OCI-LY3 (cell line): ENCODE measurements around the gene CDK11A.
A peak's percentile ranks its signal among the peaks of the same experiment; 100 is the strongest.
"Not testable (repeated sequence)": the region's sequence is repeated elsewhere in the genome, so short reads cannot be mapped to it uniquely, and the experiment has no call there.

Experiments used
- H2AFZ ChIP-seq: fragments of 200-600, 300-600 bp; shearing (Covaris generic); 2 replicates; pipeline ENCODE4 v1.6.0; 2014; ENCODE audit warnings: antibody characterized with exemption, low read depth, low read length
- H3K27ac ChIP-seq: fragments of 200-600, 300-600 bp; sonication (generic); 2 replicates; pipeline ENCODE4 v1.5.1; 2014; ENCODE audit warnings: mild to moderate bottlenecking, low read length, moderate library complexity, mixed read lengths
- H3K27me3 ChIP-seq: fragments of 200-600, 300-600 bp; sonication (generic); 2 replicates; pipeline ENCODE4 v1.6.1; 2014; ENCODE audit warnings: low read depth, low read length, mixed read lengths
- H3K36me3 ChIP-seq: fragments of 200-600, 300-600 bp; sonication (generic); replicated peaks from 2 replicates; pipeline ENCODE3; 2014; ENCODE audit warnings: low read depth, low read length, mixed read lengths
- H3K4me1 ChIP-seq: fragments of 300-600, 200-600 bp; sonication (generic); 2 replicates; pipeline ENCODE4 v1.6.1; 2014; ENCODE audit warnings: low read length, mixed read lengths
- H3K4me2 ChIP-seq: fragments of 200-600, 300-600 bp; sonication (generic); 2 replicates; pipeline ENCODE4 v1.6.1; 2014; ENCODE audit warnings: low read length, mixed read lengths
- H3K4me3 ChIP-seq: fragments of 300-600, 200-600 bp; sonication (generic); 2 replicates; pipeline ENCODE4 v1.5.1; 2014; ENCODE audit warnings: antibody characterized with exemption, mild to moderate bottlenecking, low read length, moderate library complexity
- H3K79me2 ChIP-seq: fragments of 300-600, 200-600 bp; shearing (Covaris generic); 2 replicates; pipeline ENCODE4 v1.6.1; 2014; ENCODE audit warnings: mild to moderate bottlenecking, low read length, mixed read lengths
- H3K9ac ChIP-seq: fragments of 300-600, 200-600 bp; shearing (Covaris generic); 2 replicates; pipeline ENCODE4 v1.6.0; 2014; ENCODE audit warnings: mild to moderate bottlenecking, low read length, moderate library complexity
- H3K9me3 ChIP-seq: fragments of 200-600, 300-600 bp; shearing (Covaris generic); 2 replicates; pipeline ENCODE4 v1.6.1; 2014; ENCODE audit warnings: low read length, mixed read lengths; ENCODE audit not compliant: insufficient read depth
- H4K20me1 ChIP-seq: fragments of 200-600, 300-600 bp; sonication (generic); 2 replicates; pipeline ENCODE4 v1.6.1; 2016; ENCODE audit warnings: low read length, mixed read lengths; ENCODE audit not compliant: insufficient read depth
- EZH2phosphoT487 ChIP-seq: fragments of 200-600 bp; shearing (Covaris generic); IDR thresholded peaks from 2 replicates; pipeline ENCODE4 v1.6.1; 2018; ENCODE audit warnings: antibody characterized with exemption, mixed run types, low read depth
- TF ChIP-seq, protein P1 (sequence below): fragments of 200-600, 300-600 bp; sonication (generic); IDR thresholded peaks from 2 replicates; pipeline ENCODE4 v1.5.1; 2014; ENCODE audit warnings: antibody characterized with exemption, low read length, low read depth

The CDK11A gene

DNA sequence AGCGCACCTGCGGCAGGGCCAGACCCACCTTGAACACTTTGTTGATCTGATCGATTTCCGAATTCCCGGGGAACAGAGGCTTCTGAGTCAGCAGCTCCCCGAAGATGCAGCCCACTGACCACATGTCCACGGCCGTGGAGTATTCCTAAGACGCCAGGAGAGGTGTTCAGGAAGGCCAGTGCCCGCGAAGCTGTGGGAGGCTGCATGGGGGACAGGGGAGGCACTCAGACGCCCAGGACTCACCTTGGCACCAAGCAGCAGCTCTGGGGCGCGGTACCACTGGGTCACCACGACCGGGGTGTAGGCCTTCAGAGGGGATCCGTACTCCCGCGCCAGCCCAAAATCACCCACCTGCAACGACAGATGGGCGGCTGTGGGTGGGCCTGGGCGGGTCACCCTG is 20.4 kb downstream of the CDK11A start:
- no peak overlapping the region for H3K4me3 ChIP-seq
- H2AFZ ChIP-seq: no peak overlapping the region
- H3K27me3 ChIP-seq: no peaks in the 10 kb centered on the region
- H3K79me2 ChIP-seq: no peaks in the 10 kb centered on the region
- TF ChIP-seq, protein P1, sequence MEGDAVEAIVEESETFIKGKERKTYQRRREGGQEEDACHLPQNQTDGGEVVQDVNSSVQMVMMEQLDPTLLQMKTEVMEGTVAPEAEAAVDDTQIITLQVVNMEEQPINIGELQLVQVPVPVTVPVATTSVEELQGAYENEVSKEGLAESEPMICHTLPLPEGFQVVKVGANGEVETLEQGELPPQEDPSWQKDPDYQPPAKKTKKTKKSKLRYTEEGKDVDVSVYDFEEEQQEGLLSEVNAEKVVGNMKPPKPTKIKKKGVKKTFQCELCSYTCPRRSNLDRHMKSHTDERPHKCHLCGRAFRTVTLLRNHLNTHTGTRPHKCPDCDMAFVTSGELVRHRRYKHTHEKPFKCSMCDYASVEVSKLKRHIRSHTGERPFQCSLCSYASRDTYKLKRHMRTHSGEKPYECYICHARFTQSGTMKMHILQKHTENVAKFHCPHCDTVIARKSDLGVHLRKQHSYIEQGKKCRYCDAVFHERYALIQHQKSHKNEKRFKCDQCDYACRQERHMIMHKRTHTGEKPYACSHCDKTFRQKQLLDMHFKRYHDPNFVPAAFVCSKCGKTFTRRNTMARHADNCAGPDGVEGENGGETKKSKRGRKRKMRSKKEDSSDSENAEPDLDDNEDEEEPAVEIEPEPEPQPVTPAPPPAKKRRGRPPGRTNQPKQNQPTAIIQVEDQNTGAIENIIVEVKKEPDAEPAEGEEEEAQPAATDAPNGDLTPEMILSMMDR: no peak
- no peak for TF ChIP-seq EZH2phosphoT487
- no peak overlapping the region for H3K27ac ChIP-seq
- H4K20me1 ChIP-seq: no peaks in the 10 kb centered on the region
- no peaks in the 10 kb centered on the region for H3K4me1 ChIP-seq
- no peak overlapping the region for H3K4me2 ChIP-seq
- no peaks in the 10 kb centered on the region for H3K9me3 ChIP-seq
- no peaks in the 10 kb centered on the region for H3K36me3 ChIP-seq
- no peak overlapping the region for H3K9ac ChIP-seq

DNA sequence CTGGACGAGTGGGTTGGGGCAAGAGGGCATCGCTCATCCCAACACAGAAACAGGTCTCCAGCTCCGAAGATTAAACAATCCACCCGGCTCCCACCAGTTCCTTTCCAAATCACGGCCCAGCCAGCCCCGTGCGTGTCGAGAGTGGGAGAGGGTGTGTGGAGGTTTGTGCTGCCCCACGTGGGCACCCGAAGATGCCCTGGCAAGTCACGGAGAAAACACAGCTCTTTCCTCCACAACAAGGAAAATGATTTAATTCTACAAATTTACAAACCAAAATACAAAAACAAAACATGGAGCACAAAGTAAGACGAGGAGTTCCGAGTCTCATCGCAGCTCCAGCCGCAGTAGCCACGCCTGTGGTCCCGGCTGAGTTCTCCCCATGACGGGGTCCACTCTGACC is 21.7 kb downstream of the CDK11A start:
- not testable (repeated sequence) for H3K27ac ChIP-seq, H3K4me3 ChIP-seq, H3K27me3 ChIP-seq, H3K4me2 ChIP-seq, H2AFZ ChIP-seq, H3K9ac ChIP-seq, H3K36me3 ChIP-seq, H3K79me2 ChIP-seq, H3K4me1 ChIP-seq, H4K20me1 ChIP-seq, H3K9me3 ChIP-seq

DNA sequence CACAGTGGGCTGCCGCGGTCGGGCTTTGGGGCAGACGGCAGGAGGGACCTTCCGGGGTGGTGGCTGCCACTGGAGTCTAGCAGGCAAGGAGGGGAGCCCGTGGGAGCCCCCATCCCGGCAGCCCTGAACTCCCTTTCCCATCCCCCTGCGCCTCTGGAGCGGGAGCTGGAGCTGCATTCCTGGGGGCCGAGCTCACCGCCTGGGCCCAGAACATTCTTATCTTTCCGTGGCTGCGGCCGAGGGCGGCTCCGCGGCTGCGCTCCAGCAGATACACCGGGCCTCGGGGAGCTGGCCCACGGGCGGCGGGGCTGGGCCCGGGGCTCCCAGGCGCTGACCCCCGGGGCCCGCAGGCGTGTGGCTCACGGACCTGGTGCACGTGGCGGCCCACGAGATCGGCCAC is 23.6 kb downstream of the CDK11A start:
- H3K27me3 ChIP-seq, H3K4me2 ChIP-seq, H3K4me1 ChIP-seq, H2AFZ ChIP-seq, H4K20me1 ChIP-seq, H3K9me3 ChIP-seq, H3K4me3 ChIP-seq, H3K36me3 ChIP-seq, H3K79me2 ChIP-seq, H3K27ac ChIP-seq, H3K9ac ChIP-seq: not testable (repeated sequence)

DNA sequence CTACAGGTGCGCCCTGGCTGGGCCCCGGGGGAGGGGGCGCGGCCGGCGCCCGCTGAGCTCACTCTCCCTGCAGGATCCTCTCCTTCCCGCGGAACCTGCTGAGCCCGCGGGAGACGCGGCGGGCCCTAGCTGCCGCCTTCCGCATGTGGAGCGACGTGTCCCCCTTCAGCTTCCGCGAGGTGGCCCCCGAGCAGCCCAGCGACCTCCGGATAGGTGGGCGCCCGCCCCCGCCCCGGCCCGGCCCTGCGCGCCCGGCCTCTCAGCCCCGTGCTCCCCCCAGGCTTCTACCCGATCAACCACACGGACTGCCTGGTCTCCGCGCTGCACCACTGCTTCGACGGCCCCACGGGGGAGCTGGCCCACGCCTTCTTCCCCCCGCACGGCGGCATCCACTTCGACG is 24.1 kb downstream of the CDK11A start:
- not testable (repeated sequence) for H3K27ac ChIP-seq, H3K4me1 ChIP-seq, H3K4me2 ChIP-seq, H3K4me3 ChIP-seq, H3K79me2 ChIP-seq, H2AFZ ChIP-seq, H3K36me3 ChIP-seq, H3K9me3 ChIP-seq, H3K9ac ChIP-seq, H4K20me1 ChIP-seq, H3K27me3 ChIP-seq

DNA sequence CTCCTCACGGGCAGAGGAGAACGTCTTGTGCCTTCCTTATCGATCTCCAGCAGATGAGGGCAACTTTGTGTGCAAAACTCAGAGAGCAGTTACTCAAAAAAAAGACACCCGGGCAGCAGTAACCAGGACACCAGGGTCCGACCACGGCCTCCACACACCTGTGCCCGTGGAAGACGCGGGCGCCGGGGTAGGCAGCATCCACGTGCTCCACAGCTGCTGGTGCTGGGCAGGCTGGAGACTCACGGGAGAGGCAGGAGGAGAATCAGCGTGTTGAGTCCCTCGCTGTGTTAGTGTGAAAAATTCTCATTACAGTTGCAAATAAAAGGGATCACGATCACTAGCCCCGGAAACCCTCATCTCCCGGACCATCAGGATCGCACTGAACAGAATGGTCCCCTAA is 25.1 kb downstream of the CDK11A start:
- not testable (repeated sequence) for H3K4me1 ChIP-seq, H3K36me3 ChIP-seq, H3K4me3 ChIP-seq, H3K9ac ChIP-seq, H3K4me2 ChIP-seq, H4K20me1 ChIP-seq, H3K27me3 ChIP-seq, H3K79me2 ChIP-seq, H3K9me3 ChIP-seq, H2AFZ ChIP-seq, H3K27ac ChIP-seq

DNA sequence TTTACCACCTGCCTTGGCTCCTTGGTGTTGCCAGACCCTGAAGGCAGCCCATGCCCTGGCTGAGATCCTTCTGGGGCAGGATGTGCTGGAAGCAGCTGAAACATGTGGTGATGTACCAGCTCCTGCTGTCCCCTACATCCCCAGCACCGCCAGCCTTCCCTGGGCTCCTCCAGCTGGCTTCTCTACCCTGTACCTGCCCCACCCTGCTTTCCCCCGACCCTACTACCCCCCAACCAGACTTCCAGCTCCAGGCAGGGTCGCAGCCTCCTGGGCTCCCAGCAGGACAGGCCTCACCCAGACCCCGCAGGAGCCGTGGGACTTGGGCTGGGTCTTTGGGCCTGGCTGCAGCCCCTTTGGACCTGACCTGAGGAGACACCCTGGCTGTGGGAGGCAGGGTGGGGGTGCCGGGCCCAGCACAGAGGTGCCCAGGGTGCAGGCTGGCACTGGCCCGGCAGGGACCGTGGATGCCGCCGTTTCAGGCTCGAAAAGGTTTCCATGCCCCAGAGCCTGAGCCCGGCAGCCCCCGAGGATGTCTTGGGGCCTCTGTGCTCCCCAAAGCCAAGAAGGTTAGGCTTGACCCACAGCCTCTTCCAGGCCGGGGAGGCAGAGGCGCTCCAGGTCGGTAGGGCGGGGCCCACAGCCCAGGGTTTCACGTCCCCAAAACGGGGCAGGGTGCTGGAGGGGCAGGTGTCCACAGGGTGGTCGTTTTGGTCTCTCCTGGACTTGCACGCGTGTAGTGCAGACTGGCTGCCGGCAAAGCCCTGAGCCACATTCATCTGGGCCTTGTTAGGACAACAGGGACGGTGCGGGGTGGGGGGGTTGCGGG is 26.6 kb downstream of the CDK11A start:
- H3K9me3 ChIP-seq, H3K79me2 ChIP-seq, H3K4me2 ChIP-seq, H4K20me1 ChIP-seq, H3K9ac ChIP-seq, H2AFZ ChIP-seq, H3K4me1 ChIP-seq, H3K27ac ChIP-seq, H3K4me3 ChIP-seq, H3K36me3 ChIP-seq, H3K27me3 ChIP-seq: not testable (repeated sequence)

DNA sequence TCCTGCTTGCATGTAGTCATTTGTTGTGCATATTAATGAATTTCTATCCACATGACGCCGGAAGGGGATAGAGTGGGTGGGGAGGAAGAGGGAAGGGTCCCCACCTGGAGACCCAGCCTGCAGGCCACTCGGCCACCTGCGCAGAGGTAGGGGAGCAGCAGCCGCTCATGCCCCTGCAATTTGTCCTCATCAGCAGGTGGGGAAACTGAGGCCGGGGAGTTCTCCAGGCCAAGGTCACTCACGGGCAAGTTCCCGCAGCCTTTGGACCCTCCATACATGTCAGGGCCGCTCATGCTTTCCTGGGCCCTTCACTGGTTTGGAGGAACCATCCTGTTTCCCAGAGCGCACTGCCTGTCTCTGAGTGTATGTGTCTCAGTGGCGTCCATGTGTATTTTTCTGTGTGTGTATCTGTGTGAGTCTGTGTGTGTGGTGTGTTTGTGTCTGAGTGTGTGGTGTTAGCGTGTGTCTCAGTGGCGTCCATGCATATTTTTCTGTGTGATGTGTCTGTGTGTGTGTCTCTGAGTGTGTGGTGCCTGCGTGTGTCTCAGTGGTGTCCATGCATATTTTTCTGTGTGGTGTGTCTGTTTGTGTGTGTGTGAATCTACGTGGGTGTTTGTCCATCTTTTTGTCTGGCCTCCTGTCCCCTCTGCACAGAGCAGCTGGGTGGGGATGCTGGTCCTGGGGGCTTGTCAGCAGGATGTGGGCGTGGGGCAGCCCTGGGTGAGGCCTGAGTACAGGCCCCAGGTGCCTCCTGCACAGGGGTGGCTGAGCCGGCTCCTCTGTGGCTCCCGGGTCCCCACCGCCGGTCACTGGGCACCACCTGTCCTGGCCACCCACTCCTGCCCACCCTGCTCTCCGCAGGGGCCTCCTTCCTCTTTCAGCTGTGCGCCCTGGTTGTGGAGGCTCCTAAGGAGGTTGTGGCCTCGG is 27.5 kb downstream of the CDK11A start:
- not testable (repeated sequence) for H3K27ac ChIP-seq, H3K9ac ChIP-seq, H3K27me3 ChIP-seq, H3K4me2 ChIP-seq, H4K20me1 ChIP-seq, H3K4me1 ChIP-seq, H2AFZ ChIP-seq, H3K9me3 ChIP-seq, H3K4me3 ChIP-seq, H3K79me2 ChIP-seq, H3K36me3 ChIP-seq

DNA sequence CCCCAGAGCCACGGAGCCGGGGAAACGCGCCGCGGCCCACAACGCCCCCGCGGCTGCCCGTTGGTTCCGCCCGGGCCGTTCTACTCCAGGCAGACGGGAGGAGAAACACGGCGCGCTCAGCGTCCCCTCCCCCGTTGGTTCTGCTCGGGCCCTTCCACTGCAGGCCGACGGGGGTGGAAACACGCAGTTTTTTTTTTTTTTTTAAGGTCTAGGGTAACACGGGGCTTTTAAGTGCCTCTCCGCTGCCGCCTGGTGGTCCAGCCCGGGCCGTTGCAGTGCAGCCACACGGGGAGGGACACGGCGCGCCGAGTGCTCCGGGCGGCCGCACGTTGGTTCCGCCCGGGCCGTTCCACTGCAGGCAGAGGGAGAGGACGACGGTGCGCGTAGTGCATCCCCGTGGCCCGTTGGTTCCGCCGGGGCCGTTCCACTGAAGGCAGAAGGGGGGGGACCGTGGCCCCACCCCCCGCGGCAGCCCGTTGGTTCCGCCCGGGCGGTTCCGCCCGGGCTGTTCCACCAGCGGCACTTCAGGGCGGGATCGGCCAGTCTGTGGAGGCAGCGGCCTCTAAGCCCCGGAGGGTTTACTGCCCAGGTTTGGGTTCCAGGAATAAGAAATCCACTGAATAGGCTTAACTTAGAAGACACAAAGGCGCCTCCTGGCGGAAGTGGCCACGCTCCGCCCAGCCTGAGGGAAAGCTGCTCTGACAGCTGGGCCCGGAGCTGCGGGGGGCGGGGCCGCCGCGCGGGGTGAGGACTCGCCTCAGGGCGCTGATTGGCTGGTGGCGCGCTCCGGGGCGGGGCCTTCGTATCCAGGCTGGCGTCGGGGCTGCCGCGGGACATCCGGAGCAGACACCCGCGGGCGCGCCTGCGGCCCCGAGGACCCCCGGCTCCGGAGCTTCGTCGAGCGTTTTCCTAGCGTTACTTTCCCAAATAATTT is 31.2 kb downstream of the CDK11A start, which contains the start of gene SLC35E2B:
TSS of gene SLC35E2B (minus strand) at position 82 of the 934 bp plus-strand sequence. CDS start 16,096 bp downstream, outside the sequence.
- H4K20me1 ChIP-seq, H2AFZ ChIP-seq, H3K36me3 ChIP-seq, H3K27me3 ChIP-seq, H3K9me3 ChIP-seq, H3K4me1 ChIP-seq, H3K79me2 ChIP-seq: not testable (repeated sequence)
- H3K4me3 ChIP-seq: peak within 1 kb of the TSS; percentile 69
- H3K27ac ChIP-seq: peak within 1 kb of the TSS; percentile 75
- H3K4me2 ChIP-seq: peak within 1 kb of the TSS; percentile 39
- peak within 1 kb of the TSS; percentile 59 for H3K9ac ChIP-seq
